ENCODE results near the gene SLC44A1.

SLC44A1 gene

DNA sequence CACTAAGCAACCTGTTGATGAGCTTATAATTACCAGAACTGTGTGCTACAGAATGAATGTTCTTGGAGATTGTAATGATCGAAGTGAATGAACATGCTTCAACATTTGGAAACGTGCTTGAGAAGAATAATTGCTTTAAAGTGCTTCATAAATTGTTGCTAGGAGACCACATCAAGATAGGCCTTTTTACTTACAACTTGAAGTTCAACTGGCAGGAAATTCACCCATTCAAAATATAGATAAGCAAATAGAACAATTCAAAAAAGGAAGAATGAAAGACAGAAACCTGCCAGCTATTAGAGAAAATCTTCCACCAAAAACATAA is 38.0 kb upstream of the SLC44A1 start:
- H3K4me3 ChIP-seq (replicated peaks in 1 of 2; ENCODE audit: low read depth in 2 of 2, low read length in 2 of 2): no peak overlapping the region
- TF ChIP-seq, protein P1, sequence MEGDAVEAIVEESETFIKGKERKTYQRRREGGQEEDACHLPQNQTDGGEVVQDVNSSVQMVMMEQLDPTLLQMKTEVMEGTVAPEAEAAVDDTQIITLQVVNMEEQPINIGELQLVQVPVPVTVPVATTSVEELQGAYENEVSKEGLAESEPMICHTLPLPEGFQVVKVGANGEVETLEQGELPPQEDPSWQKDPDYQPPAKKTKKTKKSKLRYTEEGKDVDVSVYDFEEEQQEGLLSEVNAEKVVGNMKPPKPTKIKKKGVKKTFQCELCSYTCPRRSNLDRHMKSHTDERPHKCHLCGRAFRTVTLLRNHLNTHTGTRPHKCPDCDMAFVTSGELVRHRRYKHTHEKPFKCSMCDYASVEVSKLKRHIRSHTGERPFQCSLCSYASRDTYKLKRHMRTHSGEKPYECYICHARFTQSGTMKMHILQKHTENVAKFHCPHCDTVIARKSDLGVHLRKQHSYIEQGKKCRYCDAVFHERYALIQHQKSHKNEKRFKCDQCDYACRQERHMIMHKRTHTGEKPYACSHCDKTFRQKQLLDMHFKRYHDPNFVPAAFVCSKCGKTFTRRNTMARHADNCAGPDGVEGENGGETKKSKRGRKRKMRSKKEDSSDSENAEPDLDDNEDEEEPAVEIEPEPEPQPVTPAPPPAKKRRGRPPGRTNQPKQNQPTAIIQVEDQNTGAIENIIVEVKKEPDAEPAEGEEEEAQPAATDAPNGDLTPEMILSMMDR (IDR thresholded peaks at IDR 0.05; ENCODE audit: low read depth, low read length): no peak
- DNase-seq (ENCODE audit: low read depth in 2 of 2): no peak

DNA sequence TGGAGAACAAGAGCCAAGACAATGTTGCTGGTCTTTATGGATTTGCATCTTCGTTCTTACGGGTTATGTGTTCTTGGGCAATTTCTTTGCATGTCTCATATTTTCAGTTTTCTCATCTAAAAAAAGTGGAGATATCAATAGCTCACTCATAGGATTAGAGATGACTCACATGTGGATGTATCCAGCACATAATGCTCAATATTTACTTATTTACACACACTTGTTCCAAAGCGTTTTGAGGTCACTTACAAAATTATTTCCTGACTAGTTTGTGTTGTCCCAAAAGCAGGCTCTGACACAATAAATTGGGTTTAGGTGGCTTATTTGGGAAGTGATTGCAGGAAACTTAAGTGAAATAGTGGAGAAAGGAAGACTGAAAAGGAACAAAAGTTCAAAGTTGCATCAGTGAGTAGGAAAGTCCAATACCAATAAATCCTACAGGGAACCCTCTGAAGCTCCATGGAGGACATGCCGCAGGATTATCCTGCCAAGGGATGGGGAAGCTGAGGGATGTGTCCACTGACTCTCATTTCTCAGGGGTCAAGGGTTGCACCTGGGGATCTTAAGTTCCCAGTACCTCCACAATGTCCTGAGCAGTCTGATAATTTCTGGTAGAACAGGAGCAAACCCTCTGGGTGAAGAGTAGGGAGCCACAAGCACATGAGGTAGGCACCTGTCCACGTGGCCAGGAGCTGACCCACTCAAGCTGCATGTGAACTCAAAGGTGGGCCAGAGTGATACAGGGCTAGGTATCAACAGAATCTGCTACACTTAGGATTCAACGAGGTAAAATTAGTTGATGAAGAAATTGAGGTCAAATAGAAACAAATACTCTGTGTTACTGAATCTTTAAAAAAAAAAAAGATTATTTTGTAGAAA is 37.4 kb upstream of the SLC44A1 start:
- peak; percentile 57 to 79 for DNase-seq (ENCODE audit: low read depth in 2 of 2)
- TF ChIP-seq, protein P1 (IDR thresholded peaks at IDR 0.05; ENCODE audit: low read depth, low read length): no peak
- no peak overlapping the region for H3K4me3 ChIP-seq (replicated peaks in 1 of 2; ENCODE audit: low read depth in 2 of 2, low read length in 2 of 2)

DNA sequence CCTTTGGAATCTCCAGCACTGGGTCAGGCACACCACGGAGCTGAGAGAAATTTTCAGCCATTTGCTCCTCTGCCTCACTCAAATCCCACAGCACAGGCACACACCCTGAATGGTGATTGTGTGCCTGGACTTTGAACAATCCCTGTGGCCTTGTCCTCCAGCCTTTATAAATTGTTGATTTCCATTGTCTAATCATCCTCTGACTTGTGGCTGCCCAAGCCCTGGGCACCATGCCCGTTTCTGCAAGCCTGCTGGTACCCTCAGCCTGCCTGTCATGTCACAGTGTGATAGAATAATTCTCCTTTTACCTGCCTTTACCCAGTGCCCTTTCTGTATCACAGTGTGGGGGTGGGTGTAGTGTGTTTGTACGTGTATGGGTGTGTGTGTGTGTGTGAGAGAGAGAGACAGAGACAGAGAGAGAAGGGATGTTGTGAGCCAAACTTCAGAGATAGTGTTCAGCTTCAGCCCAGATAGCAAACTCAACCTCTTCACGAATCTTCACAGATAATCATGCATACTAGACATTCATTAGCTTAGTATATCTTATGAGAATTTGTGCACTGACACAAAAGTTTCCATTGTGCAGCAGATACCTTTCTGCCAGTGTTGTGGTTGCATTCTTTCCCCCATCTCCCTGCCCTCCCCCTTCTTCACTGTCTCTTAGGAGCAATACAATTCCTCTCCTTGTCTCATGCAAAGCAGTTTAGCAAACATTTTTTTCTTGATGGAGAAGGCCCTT is 27.8 kb upstream of the SLC44A1 start:
- peak in 1 of 2 donors; percentile 43 for DNase-seq (ENCODE audit: low read depth in 2 of 2)
- TF ChIP-seq, protein P1 (IDR thresholded peaks at IDR 0.05; ENCODE audit: low read depth, low read length): no peak
- H3K4me3 ChIP-seq (replicated peaks in 1 of 2; ENCODE audit: low read depth in 2 of 2, low read length in 2 of 2): no peak overlapping the region

DNA sequence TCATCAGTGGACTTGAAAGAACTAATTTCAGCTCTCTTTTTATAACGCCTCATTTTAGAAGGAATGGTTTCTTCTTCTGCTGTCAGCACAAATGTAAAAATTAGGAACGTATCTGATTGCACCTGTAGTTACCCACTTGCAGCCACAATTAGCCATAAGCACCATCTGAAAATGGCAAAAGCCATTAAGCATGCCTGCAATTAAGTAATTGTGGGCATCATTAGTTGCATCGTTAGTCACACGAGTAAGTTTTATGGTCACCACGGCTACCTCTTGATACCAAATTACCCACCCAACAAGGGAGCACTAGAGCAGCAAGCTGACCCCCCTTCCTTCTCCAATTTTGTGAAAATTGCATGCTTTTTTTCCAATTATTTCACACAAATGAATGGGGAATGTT is 25.8 kb upstream of the SLC44A1 start:
- H3K4me3 ChIP-seq (replicated peaks in 1 of 2; ENCODE audit: low read depth in 2 of 2, low read length in 2 of 2): no peak overlapping the region
- TF ChIP-seq, protein P1 (IDR thresholded peaks at IDR 0.05; ENCODE audit: low read depth, low read length): no peak
- DNase-seq (ENCODE audit: low read depth in 2 of 2): no peak

DNA sequence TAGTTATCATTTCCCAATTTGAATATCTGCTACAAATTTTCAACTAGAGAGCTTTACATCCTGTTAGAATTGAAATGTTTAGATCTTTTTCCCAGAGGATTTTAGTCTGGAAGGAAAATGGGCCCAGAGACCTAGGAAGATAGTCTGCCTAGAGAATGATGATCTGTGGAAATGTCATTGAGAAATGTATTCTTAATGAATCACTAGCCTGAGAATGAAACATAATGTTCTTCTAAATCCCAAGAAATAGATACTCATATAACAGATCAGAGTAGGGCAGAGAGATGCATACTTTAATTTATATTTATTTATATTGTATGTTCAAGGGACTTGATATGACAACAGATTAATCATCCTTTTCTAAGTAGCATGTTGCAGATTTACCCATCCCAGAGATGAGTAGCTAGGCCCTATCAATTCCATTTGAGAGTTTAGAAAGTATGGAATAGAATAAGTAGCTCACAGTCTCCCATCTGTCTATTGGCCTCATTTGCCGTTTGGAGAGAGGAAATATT is 25.1 kb upstream of the SLC44A1 start:
- peak in 1 of 2 donors; percentile 74 for DNase-seq (ENCODE audit: low read depth in 2 of 2)
- no peak overlapping the region for H3K4me3 ChIP-seq (replicated peaks in 1 of 2; ENCODE audit: low read depth in 2 of 2, low read length in 2 of 2)

DNA sequence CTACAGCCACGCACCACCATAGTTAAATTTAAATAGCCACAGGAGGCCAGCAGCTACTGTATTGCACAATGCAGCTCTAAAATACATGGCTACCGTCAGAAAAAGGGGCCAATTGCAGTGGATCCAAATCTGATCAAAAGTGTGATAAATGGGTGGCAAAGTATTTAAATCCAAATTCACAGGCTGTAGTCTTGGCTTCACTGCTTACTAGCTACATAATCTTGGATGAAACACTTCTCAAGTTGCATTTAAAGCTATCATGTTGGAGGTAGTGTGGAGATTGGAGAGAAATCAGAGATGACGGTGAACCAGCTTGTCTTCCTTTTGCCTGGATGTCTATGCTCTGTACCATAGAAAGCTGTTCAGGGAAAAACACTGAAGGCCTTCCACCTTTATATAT is 24.0 kb upstream of the SLC44A1 start:
- no peak overlapping the region for H3K4me3 ChIP-seq (replicated peaks in 1 of 2; ENCODE audit: low read depth in 2 of 2, low read length in 2 of 2)
- TF ChIP-seq, protein P1 (IDR thresholded peaks at IDR 0.05; ENCODE audit: low read depth, low read length): no peak
- no peak for DNase-seq (ENCODE audit: low read depth in 2 of 2)

More for the DNA sequence above, 25.1 kb upstream of the SLC44A1 start:
- TF ChIP-seq, protein P1 (IDR thresholded peaks at IDR 0.05; ENCODE audit: low read depth, low read length): no peak
